GM19351 (cell line): Measurements from ENCODE around the gene EQTN.

Source experiments
- ATAC-seq: cut with Tn5 transposase; IDR thresholded peaks from one replicate; pipeline ENCODE4 v1.9.1; 2021; ENCODE audit warnings: mild to moderate bottlenecking, moderate library complexity; ENCODE audit not compliant: unreplicated experiment

Gene EQTN

DNA sequence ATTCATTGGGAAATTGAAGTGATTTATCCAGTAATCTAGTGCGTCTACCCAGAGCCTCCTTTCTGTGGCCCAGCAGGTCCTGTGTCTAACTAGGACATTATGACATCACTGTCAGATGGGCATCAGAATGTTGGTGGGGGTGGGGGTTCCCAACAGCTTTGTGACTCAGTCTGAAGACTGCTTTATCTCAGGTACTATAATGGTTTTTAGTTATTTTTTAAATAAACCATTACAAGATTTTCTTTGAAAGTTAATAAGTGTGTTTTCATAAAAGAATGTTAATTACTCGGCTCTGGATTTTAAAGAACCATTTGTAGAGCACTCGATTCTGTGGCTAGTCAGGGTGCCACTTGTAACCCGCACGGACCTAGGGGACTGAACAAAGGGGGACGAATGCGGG is at the start of gene EQTN:
TSS of gene EQTN (minus strand) at position 101 of the 400 bp plus-strand sequence. CDS start at position 6, 95 bp downstream.
- ATAC-seq, result no peak

DNA sequence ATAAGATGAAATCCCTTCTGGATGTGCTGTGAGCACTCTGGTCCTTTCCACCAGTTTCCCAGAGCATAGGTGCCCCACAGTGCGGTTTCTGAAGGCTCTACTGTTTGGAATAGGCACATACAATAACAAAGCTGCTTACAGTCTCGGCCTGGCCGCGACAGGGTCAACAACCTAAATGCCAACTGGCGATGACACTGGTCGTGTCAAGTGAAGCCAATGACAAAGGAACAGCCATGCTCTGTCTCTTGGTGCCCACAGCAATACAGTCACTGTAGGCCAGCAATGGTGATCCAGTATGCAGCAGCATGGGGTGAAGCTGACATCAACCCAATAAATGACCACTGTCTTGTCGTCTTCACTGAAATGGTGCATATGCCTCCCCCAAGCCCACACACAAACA is 47.8 kb upstream of the EQTN start:
- ATAC-seq, result no peak

DNA sequence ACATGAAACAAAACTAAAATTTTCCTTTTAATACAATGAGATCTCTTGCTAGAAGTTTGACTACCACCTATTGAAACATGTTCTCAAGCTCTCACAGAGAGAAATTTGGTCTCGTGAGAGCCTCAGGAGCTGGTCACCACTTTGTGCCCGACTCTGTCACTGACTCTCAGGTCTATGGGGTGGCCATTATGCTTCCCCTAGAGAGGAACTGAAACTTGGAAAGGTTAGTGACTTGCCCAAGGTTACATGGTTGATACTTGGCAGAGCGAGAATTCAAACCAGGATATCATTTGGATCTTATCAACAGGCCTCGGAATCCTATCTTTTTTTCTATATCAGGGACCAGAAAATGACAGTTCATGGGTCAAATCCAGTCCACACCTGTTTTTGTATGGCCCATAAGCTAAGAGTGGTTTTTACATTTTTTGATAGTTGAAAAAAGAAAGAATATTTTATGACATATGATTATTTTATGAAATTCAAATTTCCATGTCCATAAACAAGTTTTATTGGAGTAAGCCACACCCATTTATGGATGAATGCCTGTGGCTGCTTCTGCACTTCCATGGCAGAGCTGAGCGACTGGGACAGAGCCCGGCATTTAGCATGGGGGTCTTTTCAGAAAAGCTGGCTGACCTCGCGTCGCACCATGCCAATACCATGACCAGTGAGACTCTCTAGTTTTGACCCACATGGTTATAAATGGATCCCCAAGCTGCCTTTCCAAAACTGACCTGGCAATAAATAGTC is 44.8 kb upstream of the EQTN start:
- ATAC-seq, result no peak

DNA sequence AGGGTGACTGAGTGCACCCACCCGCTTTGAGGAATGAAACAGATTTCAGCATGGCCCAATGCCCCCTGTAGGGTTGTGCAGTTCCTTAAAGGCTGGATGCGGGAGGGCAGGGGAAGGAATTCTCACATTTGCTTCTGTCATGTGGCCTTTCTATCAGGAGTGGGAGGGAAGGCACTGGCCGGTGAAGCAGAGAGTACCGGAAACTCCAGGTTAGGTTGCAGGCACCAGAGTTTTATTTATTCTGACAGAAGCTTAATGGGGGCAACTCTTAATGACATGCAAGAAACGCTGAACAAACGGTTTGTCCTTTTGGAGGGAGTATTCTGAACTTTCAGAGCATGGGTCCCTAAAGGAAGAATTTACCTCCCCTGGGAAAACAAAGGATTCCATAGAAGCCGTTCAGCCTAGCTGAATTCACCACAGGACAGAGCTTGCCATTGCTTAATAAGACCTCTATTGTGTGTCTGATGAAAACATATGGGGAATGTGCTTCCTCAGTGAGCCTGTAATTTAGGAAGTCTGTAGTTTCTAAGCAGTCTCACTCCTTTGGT is 44.1 kb upstream of the EQTN start:
- no peak for ATAC-seq

DNA sequence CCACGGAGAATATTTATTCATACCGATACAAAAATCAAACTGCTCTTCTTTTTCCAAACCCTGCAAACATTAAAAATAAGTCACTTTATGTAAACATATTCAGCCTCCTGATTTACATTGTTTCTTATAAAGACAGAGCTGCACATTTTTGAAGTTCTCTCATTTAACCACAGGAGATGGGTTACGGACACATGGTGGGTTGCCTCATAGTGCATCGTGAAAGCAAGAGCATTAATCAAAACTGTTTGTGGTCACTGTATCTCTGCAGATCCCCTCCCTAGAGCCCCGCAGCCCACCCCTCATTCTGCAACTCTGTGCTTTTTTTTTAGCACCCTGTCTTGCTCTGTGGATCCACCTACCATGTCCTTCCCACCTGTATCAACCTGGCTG is 43.3 kb upstream of the EQTN start:
- ATAC-seq, result no peak

DNA sequence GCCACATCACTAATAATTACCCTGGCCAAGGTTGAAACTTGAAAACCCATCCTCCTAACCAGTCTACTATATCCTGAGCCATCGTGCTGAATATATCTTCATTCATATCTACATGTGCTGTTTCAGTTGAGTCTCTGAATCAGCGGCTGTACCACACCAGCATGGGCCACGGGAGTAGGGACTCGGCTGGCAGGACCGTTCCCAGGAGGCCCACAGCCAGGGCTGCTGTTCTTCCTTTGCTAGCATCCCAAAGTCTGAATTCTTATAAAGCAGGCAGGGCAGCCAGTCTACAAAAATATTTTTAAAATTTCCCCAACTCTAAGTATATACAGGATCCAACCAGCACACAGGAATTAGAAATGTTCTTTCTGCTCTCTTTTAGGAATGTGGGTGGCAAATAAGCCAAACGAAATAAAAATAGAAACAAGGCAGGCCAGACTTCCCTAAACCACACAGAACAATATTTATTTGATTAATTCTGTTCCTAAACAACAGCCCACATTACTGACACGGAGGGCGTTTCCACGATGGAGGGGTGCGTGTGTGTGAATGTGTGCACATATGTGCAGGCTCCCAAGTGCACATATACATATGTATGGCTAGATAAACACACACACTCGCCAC is 42.8 kb upstream of the EQTN start:
- ATAC-seq, result no peak

DNA sequence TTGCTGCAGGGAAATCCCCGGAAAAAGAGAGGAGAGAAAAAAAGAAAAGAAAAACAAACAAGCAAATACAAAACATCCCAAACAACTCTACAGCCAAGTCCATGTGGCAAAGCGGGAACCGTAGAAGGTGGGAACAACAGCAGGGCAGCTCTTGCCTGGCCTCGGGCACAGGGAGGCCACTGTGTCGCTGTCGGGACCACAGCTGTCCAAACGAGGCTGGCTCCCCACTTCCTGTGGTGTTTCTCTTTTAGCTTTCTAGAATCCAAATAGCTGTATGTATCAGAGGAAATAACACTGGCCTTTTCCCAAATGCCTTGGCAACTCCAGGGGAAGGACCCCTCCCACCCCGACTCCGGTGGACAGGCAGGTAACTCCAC is 41.6 kb upstream of the EQTN start:
- no peak for ATAC-seq

DNA sequence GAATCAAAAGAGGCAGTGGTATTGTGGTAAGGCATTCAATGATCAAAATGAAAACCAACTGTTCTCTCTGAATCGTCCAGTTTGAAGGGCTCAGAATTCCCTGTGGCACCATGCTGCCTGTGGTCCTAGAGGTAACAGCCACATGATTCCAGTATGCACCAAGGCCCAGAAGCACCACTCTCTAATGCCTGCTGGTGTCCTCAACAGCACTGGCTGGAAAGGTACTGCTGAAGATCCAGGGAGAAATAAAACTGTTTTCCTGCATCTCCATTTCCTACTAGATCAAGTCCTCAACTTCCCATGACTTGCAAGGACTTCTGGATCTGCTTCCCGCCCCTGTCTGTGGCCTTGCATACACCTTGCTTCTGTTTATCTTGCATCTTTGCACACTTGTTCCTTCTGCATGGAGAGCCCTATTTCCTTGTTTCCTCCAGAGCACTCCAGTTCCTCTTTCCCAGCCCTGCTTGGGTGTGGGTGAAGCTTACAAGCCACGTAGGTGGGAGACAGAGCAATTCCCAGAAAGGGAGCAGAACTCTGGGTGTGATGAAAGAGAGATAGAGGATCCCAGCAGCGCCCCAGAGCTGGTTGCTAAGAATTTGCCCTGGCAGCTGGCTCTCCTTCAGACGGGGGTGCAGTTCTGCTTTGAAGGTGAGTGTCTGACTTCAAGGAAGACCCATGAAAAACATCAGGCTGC is 41.0 kb upstream of the EQTN start:
- ATAC-seq, result no peak

DNA sequence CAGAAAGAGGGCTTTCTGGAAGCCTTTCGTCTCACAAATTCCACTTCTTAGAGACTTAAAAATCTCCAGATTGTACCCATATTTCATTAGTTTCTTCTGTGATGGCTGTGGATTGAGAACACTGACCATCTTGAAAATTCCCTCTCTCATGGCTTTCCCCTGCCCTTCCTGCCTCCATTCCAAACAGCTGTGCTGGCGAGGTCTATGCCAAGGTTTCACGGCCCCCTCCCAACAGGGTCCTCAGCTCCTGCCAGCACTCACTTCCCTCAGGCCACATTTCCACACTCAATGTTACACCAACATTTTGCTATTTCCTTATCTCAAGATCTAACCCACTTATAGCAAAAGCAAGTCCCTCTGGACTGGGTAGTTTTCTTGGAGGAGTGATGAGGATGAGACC is 40.3 kb upstream of the EQTN start:
- no peak for ATAC-seq

DNA sequence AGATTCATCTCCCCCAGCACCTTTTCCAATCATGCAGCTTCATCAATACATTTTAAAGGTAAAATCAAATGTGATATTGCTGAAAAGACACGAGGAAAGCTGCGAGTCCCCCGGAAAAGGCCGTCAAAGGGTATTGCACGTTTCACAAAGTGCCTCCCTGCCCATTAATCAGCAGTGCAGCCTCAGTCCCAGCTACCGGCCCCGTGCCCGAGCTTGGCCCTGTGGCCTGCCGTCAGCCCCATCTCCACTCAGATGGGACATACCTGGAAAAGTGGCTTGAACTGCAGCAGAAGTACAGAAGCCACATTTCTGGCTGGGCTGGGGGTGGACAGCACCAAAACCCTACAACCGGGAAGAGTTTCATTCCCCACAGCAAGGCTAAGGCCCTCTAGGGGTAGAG is 39.9 kb upstream of the EQTN start:
- ATAC-seq, result no peak

DNA sequence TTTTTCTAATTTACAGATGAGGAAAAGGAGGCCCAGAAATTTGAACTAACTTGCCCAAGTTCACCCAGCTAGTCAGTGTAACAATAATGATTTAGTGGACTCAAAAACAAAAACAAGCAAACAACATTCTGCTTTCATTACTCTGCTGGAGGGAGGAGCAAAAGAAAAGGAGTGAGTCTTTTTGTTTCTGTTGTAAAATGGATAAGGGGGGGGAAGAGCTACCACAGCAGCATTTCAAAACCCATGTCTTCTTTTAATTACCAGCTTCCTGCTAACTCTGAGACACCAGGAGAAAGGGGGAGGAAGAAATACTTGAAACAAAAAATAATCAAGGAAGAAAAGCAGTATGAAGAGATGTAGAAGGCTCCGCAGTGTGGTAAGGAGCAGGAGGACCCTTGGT is 39.2 kb upstream of the EQTN start:
- no peak for ATAC-seq

DNA sequence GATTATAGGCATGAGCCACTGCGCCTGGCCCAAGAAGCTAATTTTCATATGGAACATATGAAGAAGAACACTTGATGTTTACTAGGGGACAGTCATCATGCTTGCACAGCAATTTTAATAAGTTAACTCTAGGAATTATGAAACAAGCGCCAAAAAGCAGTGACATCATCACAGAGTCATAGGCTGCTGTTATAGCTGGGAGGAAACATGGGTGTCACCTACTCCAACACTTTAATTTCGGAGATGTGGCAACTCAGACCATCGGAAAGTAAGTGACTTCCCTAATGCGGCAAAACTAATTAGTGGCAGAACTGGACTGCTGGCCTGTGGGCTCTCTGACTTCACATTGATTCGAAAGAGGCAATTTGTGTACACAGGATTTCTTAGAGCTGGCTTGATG is 38.1 kb upstream of the EQTN start:
- ATAC-seq, result no peak

DNA sequence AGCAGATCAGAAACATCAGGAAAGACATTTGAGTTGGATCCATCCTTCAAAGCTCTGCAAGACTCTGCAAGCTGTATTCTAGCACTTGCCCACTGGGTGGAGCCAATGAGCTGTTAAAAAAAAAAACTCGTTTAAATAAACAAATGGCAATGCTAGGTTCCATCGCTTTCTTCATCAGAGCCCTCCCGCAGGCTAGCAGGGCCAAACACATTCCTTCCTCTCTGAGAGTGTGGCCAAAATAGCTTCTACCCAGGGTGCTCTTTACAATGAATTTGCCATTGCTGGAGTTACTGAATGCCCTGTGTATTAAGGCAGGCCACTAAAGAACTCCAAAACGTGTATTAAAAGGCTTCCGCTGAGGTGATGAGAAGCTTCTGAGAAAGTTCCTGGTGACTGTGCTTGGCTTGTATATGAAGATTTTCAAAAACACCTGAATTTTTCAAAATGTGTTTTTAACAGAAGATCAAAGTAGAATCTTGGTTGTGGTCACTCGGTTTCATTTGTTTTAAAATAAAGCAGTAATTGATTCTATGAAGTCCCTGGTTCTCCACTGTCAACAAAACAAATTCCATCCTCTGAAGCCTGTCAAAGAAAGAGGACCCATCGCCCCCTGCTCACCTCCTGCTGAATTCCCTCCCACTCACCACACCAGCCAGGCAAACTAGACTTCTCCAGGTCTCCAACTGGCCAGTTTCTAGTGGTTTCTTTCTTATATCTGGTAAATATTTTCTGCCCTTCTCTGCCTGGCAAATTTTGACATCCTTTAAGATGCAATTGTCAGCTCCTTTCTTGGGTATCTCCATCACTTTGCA is 36.5 kb upstream of the EQTN start:
- ATAC-seq, result peak; percentile 77

DNA sequence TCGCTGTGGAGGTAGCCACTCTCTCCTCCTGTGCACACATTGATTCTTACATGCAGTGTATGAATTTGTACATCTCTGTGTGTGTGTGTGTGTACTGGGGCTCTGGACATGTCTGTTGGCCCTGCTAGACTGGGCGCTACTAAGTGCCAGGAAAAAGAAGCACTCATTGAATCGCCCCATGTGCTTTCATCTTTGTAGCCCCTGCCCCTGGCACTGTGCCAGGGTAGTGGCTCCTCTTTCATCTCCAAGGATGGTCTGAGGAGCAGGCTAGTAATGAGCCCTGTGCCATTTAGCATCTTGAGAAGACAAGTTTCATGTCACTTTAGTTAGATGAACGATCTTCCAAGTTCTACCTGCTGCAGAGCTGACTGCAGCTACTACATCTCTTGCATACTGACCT is 34.4 kb upstream of the EQTN start:
- ATAC-seq, result no peak

DNA sequence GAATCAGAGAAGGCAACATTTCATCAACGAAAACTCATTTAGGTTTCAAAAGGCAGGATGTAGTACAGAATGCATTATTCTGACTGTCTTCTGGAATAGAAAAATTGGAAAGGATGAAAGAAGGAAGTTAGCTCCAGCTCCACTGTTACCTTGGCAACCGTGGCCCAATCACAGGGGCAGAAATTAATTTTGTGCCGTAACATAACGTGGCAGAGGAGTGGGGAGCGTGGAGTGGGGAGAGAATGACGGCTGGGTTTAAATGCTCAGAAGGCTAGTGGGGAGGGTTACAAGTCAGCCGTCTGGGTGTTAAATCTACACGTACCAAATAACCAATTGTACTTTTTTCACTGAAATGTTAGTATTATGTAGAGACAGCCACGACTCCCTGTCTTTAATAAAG is 32.3 kb upstream of the EQTN start:
- no peak for ATAC-seq

DNA sequence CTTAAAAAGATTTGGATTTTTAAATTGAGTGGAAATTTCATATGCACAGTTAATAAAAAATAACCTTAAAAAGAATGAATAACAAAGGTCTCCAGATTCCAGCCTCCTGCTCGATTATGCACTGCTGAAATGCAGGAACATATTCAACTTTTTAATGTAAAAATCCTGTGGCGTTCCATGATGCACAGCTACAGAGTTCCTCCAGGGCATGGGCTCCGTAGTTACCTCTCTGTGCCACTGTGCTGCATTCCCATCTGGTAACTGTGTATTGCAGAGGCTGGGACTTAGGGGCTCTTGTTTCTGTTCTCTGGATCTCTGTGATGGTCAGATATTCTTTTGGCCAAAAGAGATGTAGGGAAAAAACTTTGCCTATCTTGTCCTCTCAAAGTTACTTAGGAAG is 31.5 kb upstream of the EQTN start:
- no peak for ATAC-seq

DNA sequence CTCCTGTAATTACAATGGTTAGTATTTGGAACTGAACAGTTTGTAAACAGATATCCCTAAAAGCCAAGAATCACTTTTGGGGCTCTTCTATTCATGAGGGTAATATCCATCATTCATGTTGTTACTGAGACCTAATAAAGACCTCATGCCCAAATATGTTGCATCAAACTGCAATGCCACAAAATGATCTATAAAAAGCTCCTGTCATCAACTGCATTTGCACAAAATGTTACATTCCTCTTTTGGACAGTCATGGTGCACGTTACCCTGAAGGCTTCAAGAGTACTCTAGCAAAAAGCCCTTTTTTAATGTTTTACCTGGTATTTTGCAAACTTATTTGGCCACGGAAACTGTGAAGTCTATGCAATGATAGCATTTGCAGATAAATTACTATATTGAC is 14.2 kb upstream of the EQTN start:
- ATAC-seq, result no peak

DNA sequence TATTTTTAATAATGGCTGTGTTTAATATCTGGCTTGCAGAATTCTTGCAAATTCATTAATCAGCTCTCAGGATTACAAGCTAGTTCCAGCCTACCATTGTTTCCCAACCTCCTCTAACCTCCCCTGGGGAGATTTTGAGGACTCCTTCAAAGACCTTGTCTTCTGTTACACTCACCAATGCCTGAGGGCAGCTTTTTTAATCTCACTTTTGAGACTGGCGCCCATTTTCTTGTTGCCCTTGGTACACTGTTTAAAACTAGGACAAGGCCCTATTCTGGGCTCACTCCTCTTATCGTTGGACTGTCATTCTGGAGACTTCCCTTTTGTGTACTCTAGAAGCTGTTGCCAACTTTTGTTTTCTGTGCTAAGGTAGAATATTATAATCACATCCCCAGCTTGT is 13.6 kb upstream of the EQTN start:
- no peak for ATAC-seq

DNA sequence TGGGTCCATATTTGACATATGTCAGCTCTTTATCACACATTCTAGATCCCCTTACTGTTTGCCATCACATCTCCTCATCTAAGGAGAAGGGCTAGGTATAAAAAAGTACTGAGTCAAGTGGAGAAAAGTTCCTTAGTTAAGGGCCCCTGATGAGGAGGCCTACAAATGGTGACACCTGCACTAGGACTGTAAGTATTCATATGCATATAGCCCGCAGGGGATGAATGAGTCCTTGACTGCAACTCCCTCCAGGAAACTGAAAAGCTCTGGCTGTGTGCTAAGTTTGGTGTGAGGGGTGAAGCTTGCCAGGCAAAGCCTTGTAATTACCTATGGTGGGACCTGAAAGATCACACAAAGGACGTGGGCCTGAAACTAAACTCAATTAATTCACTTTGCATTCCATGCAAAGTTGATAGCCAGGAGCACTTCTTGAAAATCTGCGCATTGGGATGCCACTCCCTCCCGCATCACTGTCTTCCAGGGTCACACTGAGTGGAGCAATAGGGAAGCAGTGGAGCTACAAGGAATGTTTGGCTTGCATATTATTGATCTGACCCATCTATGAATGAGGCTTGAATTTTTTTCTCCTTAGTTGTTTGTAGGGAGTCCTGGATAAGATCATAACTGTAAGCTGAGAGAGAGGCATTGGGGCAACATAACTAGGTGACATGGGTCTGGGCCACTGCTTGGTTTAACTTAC is 11.9 kb upstream of the EQTN start:
- ATAC-seq, result no peak

DNA sequence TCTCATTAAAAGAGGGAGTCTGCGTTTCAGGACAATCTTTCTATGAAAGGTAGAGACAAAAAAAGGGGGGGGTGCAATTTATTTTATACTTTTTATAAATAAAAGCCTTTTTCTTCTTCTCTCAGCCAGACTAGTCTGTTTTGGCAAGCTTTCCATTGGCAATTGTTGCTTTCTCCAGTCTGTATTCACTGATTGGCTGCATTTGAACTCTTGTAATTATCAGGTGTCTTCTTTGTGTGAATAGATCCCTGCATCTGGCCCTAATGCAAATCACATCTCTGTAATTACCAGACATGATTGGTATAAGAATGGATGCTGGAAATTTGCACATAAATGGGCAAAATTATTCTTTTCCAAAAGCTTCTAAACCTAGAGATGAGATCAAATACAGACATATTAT is 7.6 kb upstream of the EQTN start:
- no peak for ATAC-seq

DNA sequence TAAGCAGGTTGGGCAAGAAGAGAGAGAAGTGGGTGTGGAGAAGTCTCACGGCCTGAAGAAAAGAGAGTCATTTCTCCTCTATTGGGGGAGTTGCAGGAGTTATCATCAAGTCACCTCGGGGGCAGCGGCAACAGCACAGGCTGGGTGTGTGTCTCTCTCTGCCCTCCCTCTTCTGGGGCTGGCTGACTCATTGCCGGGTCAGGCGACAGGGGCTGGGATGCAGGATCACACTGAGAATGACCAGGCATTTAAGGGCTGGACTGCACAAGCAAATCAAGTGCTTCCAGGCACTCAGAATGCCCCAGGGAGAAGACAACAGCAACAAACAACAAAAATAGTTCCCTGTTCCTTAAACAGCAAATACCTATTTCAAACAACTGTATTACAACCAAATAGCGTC is 6.3 kb upstream of the EQTN start:
- ATAC-seq, result no peak
